ENCODE data around the gene SRSF8. TPM values are rescaled to one million over a fixed set of nuclear protein-coding genes. Genes with fewer than 3 reads are reported as not detected.
"Not testable (repeated sequence)": the region's sequence is repeated elsewhere in the genome, so short reads cannot be mapped to it uniquely, and the experiment has no call there.

The SRSF8 gene
- polyA plus RNA-seq, 1 of the 3 experiments (the other 2 are of a cell fraction), result 25.4 TPM

DNA sequence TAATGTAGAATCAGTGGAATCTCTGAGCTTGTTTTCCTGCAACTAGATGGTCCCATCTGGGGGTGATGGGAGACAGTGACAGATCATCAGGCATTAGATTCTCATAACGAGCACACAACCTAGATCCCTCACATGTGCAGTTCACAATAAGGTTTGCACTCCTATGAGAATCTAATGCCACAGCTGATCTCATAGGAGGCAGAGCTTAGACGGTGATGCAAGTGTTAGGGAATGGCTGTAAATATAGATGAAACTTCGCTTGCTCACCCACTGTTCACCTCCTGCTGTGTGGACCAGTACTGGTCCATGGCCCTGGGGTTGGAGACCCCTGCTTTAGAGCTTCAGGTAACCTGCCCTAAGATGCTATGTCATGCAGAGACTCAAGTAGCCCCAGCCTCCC is 44.8 kb downstream of the SRSF8 start:
- H3K27ac ChIP-seq (ENCODE audit: low read depth in 2 of 2, low read length in 1 of 2); H2AFZ ChIP-seq (ENCODE audit: low read depth); H3K4me2 ChIP-seq; H3K4me3 ChIP-seq (ENCODE audit: low read depth in 2 of 2, low read length in 1 of 2); H4K20me1 ChIP-seq (ENCODE audit: insufficient read depth); H3K9me2 ChIP-seq; H3K27me3 ChIP-seq (ENCODE audit: insufficient read depth); H3K9ac ChIP-seq; H3K79me2 ChIP-seq (ENCODE audit: insufficient read depth); DNase-seq; H3K36me3 ChIP-seq (replicated peaks in 1 of 2; ENCODE audit: control insufficient read depth in 1 of 2, insufficient read depth in 2 of 2, low read length in 1 of 2); H3K9me3 ChIP-seq; H3F3A ChIP-seq (replicated peaks; ENCODE audit: insufficient read depth); POLR2A ChIA-PET: not testable (repeated sequence)
- 88% methylated on average over 3 of the region's 3 CpGs for WGBS (ENCODE audit: low lambda C conversion rate)
- H3K4me1 ChIP-seq (ENCODE audit: control insufficient read depth in 1 of 2, insufficient read depth in 2 of 2, low read depth in 1 of 2, low read length in 1 of 2), result peaks cover 0 to 25% of the 10 kb centered on the region in 2 experiments; a peak in 1 of 4 replicates
- CTCF ChIA-PET, result interaction anchor here (0.6 kb wide), 1 partner anchor 409 kb away, joined by 3 read pairs; no protein-coding TSS in a partner anchor

DNA sequence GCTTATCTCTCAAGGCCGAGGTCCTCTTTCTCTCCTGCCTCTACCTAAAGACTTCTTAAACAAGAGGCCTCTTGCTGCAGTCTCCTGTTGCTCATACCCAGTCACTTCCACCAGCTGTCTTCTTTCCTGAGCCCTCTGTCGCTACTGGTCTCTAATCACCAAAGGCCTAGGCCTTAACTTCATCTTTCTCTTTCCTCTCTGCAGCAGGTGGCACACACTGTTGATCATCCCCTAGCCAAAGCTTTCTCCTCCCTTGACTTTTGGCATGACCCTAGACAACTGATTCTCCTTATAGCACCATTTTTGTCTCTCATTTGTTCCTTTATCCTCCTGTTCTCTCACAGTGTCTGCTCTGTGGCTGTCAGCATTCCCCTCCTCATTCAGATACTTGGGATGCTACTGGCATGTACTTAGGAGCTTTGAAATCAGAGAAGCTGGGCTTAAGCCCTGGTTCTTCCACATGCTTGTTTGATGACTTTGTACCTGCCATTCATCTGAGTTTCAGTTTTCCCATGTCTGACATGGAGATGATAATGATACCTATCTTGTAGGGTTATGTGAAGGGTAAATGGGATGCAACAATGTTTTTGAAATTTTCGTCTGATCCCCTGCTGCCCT is 45.3 kb downstream of the SRSF8 start:
- Histone ChIP-seq H3K4me1 (ENCODE audit: control insufficient read depth in 1 of 2, insufficient read depth in 2 of 2, low read depth in 1 of 2, low read length in 1 of 2) (peaks cover 0 to 21% of the 10 kb centered on the region in 2 experiments; a peak in 1 of 4 replicates), H3K36me3 (replicated peaks in 1 of 2; ENCODE audit: control insufficient read depth in 1 of 2, insufficient read depth in 2 of 2, low read length in 1 of 2) (no peaks in the 10 kb centered on the region), H4K20me1 (ENCODE audit: insufficient read depth) (no peaks in the 10 kb centered on the region), H3K27ac (ENCODE audit: low read depth in 2 of 2, low read length in 1 of 2) (no peak overlapping the region), H2AFZ (ENCODE audit: low read depth) (no peak overlapping the region), H3K9ac (no peak overlapping the region), H3K4me3 (ENCODE audit: low read depth in 2 of 2, low read length in 1 of 2) (no peak overlapping the region), H3K4me2 (no peak overlapping the region), H3K27me3 (ENCODE audit: insufficient read depth) (no peaks in the 10 kb centered on the region), H3F3A (replicated peaks; ENCODE audit: insufficient read depth) (peaks cover 9% of the 10 kb centered on the region), H3K9me3 (no peaks in the 10 kb centered on the region), H3K79me2 (ENCODE audit: insufficient read depth) (no peaks in the 10 kb centered on the region; the same call in 1 of the 2 replicates), H3K9me2 (no peaks in the 10 kb centered on the region)
- 91% methylated on average over 3 of the region's 3 CpGs for WGBS (ENCODE audit: low lambda C conversion rate)
- TF ChIP-seq MEF2A (IDR thresholded peaks at IDR 0.05; ENCODE audit: borderline replicate concordance, low read depth) (no peak), GATA2 (CRISPR knock-in tag; IDR thresholded peaks at IDR 0.05) (no peak), RFX5 (IDR thresholded peaks at IDR 0.05; ENCODE audit: low read length) (no peak), EP300 (IDR thresholded peaks at IDR 0.05; ENCODE audit: borderline replicate concordance in 1 of 2, low read depth in 1 of 2, low read length in 1 of 2) (no peak), RXRA (IDR thresholded peaks at IDR 0.05; ENCODE audit: borderline replicate concordance, low read depth) (no peak), MXI1 (IDR thresholded peaks at IDR 0.05; ENCODE audit: low read depth, low read length) (no peak), FOSL2 (IDR thresholded peaks at IDR 0.05; ENCODE audit: borderline replicate concordance, low read depth) (no peak), GABPA (IDR thresholded peaks at IDR 0.05; ENCODE audit: low read depth) (no peak), TAF1 (IDR thresholded peaks at IDR 0.05; ENCODE audit: borderline replicate concordance, low read depth, low read length) (no peak), EZH2phosphoT487 (IDR thresholded peaks at IDR 0.05; ENCODE audit: borderline replicate concordance, low read depth) (no peak), YY1 (IDR thresholded peaks at IDR 0.05; ENCODE audit: low read depth) (no peak), TCF12 (IDR thresholded peaks at IDR 0.05) (no peak)
- TF ChIP-seq, protein P1, sequence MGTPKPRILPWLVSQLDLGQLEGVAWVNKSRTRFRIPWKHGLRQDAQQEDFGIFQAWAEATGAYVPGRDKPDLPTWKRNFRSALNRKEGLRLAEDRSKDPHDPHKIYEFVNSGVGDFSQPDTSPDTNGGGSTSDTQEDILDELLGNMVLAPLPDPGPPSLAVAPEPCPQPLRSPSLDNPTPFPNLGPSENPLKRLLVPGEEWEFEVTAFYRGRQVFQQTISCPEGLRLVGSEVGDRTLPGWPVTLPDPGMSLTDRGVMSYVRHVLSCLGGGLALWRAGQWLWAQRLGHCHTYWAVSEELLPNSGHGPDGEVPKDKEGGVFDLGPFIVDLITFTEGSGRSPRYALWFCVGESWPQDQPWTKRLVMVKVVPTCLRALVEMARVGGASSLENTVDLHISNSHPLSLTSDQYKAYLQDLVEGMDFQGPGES (IDR thresholded peaks at IDR 0.05; ENCODE audit: low read depth, low read length), result no peak
- TF ChIP-seq, protein P2, sequence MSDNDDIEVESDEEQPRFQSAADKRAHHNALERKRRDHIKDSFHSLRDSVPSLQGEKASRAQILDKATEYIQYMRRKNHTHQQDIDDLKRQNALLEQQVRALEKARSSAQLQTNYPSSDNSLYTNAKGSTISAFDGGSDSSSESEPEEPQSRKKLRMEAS (IDR thresholded peaks at IDR 0.05; ENCODE audit: low read depth), result no peak
- TF ChIP-seq, protein P3, sequence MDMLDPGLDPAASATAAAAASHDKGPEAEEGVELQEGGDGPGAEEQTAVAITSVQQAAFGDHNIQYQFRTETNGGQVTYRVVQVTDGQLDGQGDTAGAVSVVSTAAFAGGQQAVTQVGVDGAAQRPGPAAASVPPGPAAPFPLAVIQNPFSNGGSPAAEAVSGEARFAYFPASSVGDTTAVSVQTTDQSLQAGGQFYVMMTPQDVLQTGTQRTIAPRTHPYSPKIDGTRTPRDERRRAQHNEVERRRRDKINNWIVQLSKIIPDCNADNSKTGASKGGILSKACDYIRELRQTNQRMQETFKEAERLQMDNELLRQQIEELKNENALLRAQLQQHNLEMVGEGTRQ (IDR thresholded peaks at IDR 0.05; ENCODE audit: borderline replicate concordance, low read depth, low read length), result no peak
- ChIA-PET CTCF (interaction anchor here (0.6 kb wide), 1 partner anchor 409 kb away, joined by 3 read pairs; no protein-coding TSS in a partner anchor), POLR2A (no interaction called here)
- DNase-seq, result no peak

All from SK-N-SH (cell line).